ENCODE data around the gene MANEA. TPM values are rescaled to one million over a fixed set of nuclear protein-coding genes. Genes with fewer than 3 reads are reported as not detected.
"Not testable (repeated sequence)": the region's sequence is repeated elsewhere in the genome, so short reads cannot be mapped to it uniquely, and the experiment has no call there.

The MANEA gene
- total RNA-seq, 1 donor from 2014 or later: 16.3 TPM

DNA sequence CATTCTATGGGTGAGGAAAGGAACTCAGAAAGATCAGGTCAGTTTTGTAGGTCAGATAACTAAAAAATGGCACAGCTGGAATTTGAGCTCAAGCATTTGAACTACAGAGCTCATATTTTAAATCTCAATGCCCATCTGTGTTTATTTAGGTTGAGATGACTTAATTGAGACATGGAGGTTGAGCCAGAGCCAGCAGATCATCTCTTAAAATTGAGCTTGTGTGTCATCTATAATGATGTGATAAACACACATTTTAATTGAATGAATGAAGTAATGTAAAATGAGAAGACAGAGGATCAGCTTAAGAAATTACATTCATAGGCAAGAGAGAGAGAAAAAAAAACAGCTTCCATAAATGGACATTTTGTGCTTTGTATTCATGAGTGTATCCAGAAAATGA is 3.7 kb downstream of the MANEA start:
- H3K4me1 ChIP-seq: peaks cover 3% of the 10 kb centered on the region
- no peak overlapping the region for H3K9ac ChIP-seq
- TF ChIP-seq EZH2 (IDR thresholded peaks at IDR 0.05): no peak
- no peak for TF ChIP-seq EZH2phosphoT487 (IDR thresholded peaks at IDR 0.05)
- TF ChIP-seq, protein P1, sequence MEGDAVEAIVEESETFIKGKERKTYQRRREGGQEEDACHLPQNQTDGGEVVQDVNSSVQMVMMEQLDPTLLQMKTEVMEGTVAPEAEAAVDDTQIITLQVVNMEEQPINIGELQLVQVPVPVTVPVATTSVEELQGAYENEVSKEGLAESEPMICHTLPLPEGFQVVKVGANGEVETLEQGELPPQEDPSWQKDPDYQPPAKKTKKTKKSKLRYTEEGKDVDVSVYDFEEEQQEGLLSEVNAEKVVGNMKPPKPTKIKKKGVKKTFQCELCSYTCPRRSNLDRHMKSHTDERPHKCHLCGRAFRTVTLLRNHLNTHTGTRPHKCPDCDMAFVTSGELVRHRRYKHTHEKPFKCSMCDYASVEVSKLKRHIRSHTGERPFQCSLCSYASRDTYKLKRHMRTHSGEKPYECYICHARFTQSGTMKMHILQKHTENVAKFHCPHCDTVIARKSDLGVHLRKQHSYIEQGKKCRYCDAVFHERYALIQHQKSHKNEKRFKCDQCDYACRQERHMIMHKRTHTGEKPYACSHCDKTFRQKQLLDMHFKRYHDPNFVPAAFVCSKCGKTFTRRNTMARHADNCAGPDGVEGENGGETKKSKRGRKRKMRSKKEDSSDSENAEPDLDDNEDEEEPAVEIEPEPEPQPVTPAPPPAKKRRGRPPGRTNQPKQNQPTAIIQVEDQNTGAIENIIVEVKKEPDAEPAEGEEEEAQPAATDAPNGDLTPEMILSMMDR (IDR thresholded peaks at IDR 0.05): no peak
- no peaks in the 10 kb centered on the region for H3K9me3 ChIP-seq (ENCODE audit: low read depth)
- no peak overlapping the region for H3K27ac Mint-ChIP-seq
- peaks cover 25% of the 10 kb centered on the region for H3K36me3 Mint-ChIP-seq
- H3K27me3 Mint-ChIP-seq (ENCODE audit: insufficient read depth, low read depth): peaks cover 5% of the 10 kb centered on the region
- H3F3A ChIP-seq (ENCODE audit: low read depth): peaks cover 24% of the 10 kb centered on the region
- H3K4me3 Mint-ChIP-seq: no peak overlapping the region
- no peaks in the 10 kb centered on the region for H3K27me3 ChIP-seq
- H2AFZ ChIP-seq (replicated peaks): no peak overlapping the region
- H3K9me3 Mint-ChIP-seq: peaks cover 22% of the 10 kb centered on the region
- H3K36me3 ChIP-seq: no peaks in the 10 kb centered on the region
- no peak overlapping the region for H3K27ac ChIP-seq
- H3K4me2 ChIP-seq: no peak overlapping the region
- no peaks in the 10 kb centered on the region for H4K20me1 ChIP-seq (ENCODE audit: low read depth)
- DNase-seq (ENCODE audit: low spot score): no peak
- no peak overlapping the region for H3K4me3 ChIP-seq
- peaks cover 67% of the 10 kb centered on the region for H3K79me2 ChIP-seq (ENCODE audit: low read depth)
- H3K4me1 Mint-ChIP-seq: peaks cover 9% of the 10 kb centered on the region

DNA sequence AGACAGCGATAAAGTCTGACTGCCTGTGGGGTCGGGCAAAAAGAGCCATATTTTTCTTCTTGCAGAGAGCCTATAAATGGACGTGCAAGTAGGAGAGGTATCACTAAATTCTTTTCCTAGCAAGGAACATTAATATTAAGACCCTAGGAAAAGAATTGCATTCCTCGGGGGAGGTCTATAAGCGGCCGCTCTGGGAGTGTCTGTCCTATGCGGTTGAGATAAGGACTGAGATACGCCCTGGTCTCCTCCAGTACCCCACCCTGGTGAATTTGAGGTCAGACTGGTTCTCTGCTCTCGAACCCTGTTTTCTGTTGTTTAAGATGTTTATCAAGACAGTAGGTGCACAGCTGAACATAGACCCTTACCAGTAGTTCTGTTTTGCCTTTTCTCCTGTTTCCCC is 6.9 kb downstream of the MANEA start:
- not testable (repeated sequence) for H3K4me3 Mint-ChIP-seq; H2AFZ ChIP-seq (replicated peaks); H3K27me3 Mint-ChIP-seq (ENCODE audit: insufficient read depth, low read depth); H3K9ac ChIP-seq; H3K27me3 ChIP-seq; H3K4me3 ChIP-seq; H3K27ac Mint-ChIP-seq; H3K36me3 ChIP-seq; H4K20me1 ChIP-seq (ENCODE audit: low read depth); H3F3A ChIP-seq (ENCODE audit: low read depth); H3K27ac ChIP-seq; DNase-seq (ENCODE audit: low spot score); H3K9me3 ChIP-seq (ENCODE audit: low read depth); H3K4me2 ChIP-seq; H3K4me1 Mint-ChIP-seq; H3K4me1 ChIP-seq
- peaks cover 65% of the 10 kb centered on the region for H3K79me2 ChIP-seq (ENCODE audit: low read depth)
- H3K9me3 Mint-ChIP-seq: peaks cover 21% of the 10 kb centered on the region
- H3K36me3 Mint-ChIP-seq: peaks cover 36% of the 10 kb centered on the region

DNA sequence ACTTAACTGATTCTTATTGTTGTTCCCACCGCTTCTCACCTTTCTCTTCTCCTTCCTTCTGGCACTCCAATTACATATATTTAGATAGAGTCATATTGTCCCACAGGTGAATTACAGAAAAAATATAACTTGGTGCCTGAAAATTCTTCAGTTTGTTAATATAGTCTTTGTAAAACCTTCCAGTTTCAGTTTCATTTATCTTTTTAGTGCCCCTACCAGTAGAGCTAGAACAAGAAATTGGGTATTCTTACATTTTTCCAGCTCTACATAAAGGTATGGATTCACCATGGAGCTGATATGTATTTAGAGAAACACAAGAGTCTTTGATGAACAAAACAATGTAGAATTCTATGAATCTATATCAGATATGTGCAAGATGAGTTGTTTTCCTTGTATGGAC is 10.7 kb downstream of the MANEA start:
- TF ChIP-seq EZH2 (IDR thresholded peaks at IDR 0.05) (no peak), EZH2phosphoT487 (IDR thresholded peaks at IDR 0.05) (no peak)
- TF ChIP-seq, protein P1 (IDR thresholded peaks at IDR 0.05): no peak
- H3K9me3 ChIP-seq (ENCODE audit: low read depth): no peaks in the 10 kb centered on the region
- no peaks in the 10 kb centered on the region for H3K27me3 ChIP-seq
- H3K4me3 ChIP-seq: no peak overlapping the region
- no peaks in the 10 kb centered on the region for H3K4me1 ChIP-seq
- H3F3A ChIP-seq (ENCODE audit: low read depth): no peaks in the 10 kb centered on the region
- DNase-seq (ENCODE audit: low spot score): no peak
- H3K4me2 ChIP-seq: no peak overlapping the region
- H3K79me2 ChIP-seq (ENCODE audit: low read depth): peaks cover 42% of the 10 kb centered on the region
- H3K9me3 Mint-ChIP-seq: peaks cover 20% of the 10 kb centered on the region
- H3K4me3 Mint-ChIP-seq: no peak overlapping the region
- H4K20me1 ChIP-seq (ENCODE audit: low read depth): no peaks in the 10 kb centered on the region
- H3K27ac Mint-ChIP-seq: no peak overlapping the region
- no peak overlapping the region for H2AFZ ChIP-seq (replicated peaks)
- H3K4me1 Mint-ChIP-seq: no peaks in the 10 kb centered on the region
- no peaks in the 10 kb centered on the region for H3K27me3 Mint-ChIP-seq (ENCODE audit: insufficient read depth, low read depth)
- H3K36me3 Mint-ChIP-seq: peaks cover 36% of the 10 kb centered on the region
- H3K36me3 ChIP-seq: peaks cover 15% of the 10 kb centered on the region
- no peak overlapping the region for H3K27ac ChIP-seq
- H3K9ac ChIP-seq: no peak overlapping the region

DNA sequence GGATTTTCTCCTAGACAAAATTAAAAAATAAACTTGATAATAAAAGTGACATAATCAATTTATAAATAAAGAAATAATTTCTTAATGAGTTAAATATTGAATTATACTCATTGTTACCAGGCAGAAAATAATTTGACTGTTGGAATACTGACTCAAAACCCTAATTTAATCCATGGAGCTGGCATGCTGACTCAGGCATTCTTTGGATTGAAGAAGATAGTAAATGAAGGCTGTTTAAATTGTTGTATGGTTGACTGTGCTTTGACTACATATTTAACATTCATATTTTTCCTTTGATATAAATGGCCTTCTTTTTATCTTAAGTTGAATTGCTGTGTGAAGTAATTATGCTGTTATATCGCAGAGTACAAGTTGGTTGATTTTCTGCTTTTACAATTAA is 11.7 kb downstream of the MANEA start:
- Mint-ChIP-seq H3K4me3 (no peak overlapping the region), H3K27ac (no peak overlapping the region), H3K36me3 (peaks cover 35% of the 10 kb centered on the region), H3K27me3 (ENCODE audit: insufficient read depth, low read depth) (no peaks in the 10 kb centered on the region), H3K4me1 (no peaks in the 10 kb centered on the region), H3K9me3 (peaks cover 15% of the 10 kb centered on the region)
- Histone ChIP-seq H3K36me3 (peaks cover 15% of the 10 kb centered on the region), H3K9ac (no peak overlapping the region), H3K27ac (no peak overlapping the region), H4K20me1 (ENCODE audit: low read depth) (no peaks in the 10 kb centered on the region), H2AFZ (replicated peaks) (no peak overlapping the region), H3K4me2 (no peak overlapping the region), H3K27me3 (no peaks in the 10 kb centered on the region), H3K79me2 (ENCODE audit: low read depth) (peaks cover 38% of the 10 kb centered on the region), H3K9me3 (ENCODE audit: low read depth) (no peaks in the 10 kb centered on the region), H3K4me1 (no peaks in the 10 kb centered on the region), H3F3A (ENCODE audit: low read depth) (no peaks in the 10 kb centered on the region), H3K4me3 (no peak overlapping the region)
- TF ChIP-seq, protein P1 (IDR thresholded peaks at IDR 0.05): no peak
- TF ChIP-seq EZH2 (IDR thresholded peaks at IDR 0.05): no peak
- TF ChIP-seq EZH2phosphoT487 (IDR thresholded peaks at IDR 0.05): no peak
- no peak for DNase-seq (ENCODE audit: low spot score)

Measured in neural progenitor cell (in vitro differentiated cells).